CD4-positive, CD25-positive, alpha-beta regulatory T cell (primary cell): ENCODE measurements around the gene MYO18A. TPM values are rescaled to one million over a fixed set of nuclear protein-coding genes. Genes with fewer than 3 reads are reported as not detected.
A peak's percentile ranks its signal among the peaks of the same experiment; 100 is the strongest.

Experiments
- ATAC-seq, 2 donors: fragments of 150-1000 bp; cut with Tn5 transposase; one replicate each; pipeline ENCODE4 v1.10.0; 2021; ENCODE audit warnings: low read depth in 2 of 2, moderate number of reproducible peaks in 2 of 2, moderate library complexity in 1 of 2
- DNase-seq, 3 donors: peaks; one replicate each; pipeline versions ENCODE4 v3.0.0 to v3.0.0-alpha.2; 2012 to 2022; ENCODE audit warnings: mixed read lengths in 1 of 3
- H3K27ac ChIP-seq: one replicate; pipeline ENCODE4 v1.7.0; 2013; ENCODE audit warnings: mild to moderate bottlenecking, low read length; ENCODE audit not compliant: insufficient read depth, poor library complexity, severe bottlenecking
- H3K27me3 ChIP-seq: one replicate; pipeline ENCODE4 v1.7.0; 2013; ENCODE audit warnings: low read length; ENCODE audit not compliant: control insufficient read depth, insufficient read depth
- H3K36me3 ChIP-seq: one replicate; pipeline ENCODE4 v1.7.0; 2013; ENCODE audit warnings: mild to moderate bottlenecking, low read length, moderate library complexity; ENCODE audit not compliant: control insufficient read depth, insufficient read depth
- H3K4me1 ChIP-seq: 2 replicates; pipeline ENCODE4 v1.7.0; 2013; ENCODE audit warnings: mild to moderate bottlenecking, low read length; ENCODE audit not compliant: insufficient read depth, control insufficient read depth, poor library complexity, severe bottlenecking
- H3K4me3 ChIP-seq: one replicate; pipeline ENCODE4 v1.7.0; 2013; ENCODE audit warnings: low read depth, mild to moderate bottlenecking, low read length, moderate library complexity
- H3K9me3 ChIP-seq, 2 experiments: 1 replicate in 1 of 2; 2 replicates in 1 of 2; pipeline ENCODE4 v1.7.0; 2013; ENCODE audit warnings: low read length in 2 of 2, mild to moderate bottlenecking in 1 of 2, moderate library complexity in 1 of 2; ENCODE audit not compliant: control insufficient read depth in 2 of 2
- H3K27ac Mint-ChIP-seq, 3 donors: one replicate each; pipeline ENCODE4 v1.8.0; 2020 to 2022; ENCODE audit warnings: mild to moderate bottlenecking in 3 of 3, mixed read lengths in 3 of 3, moderate library complexity in 2 of 3
- H3K27me3 Mint-ChIP-seq: one replicate; pipeline ENCODE4 v1.8.0; 2022; ENCODE audit warnings: mild to moderate bottlenecking, mixed read lengths
- H3K36me3 Mint-ChIP-seq: one replicate; pipeline ENCODE4 v1.8.0; 2020; ENCODE audit warnings: mixed read lengths
- H3K4me1 Mint-ChIP-seq, 4 donors: one replicate each; pipeline ENCODE4 v1.8.0; 2020 to 2022; ENCODE audit warnings: mixed read lengths in 4 of 4, mild to moderate bottlenecking in 1 of 4
- H3K4me3 Mint-ChIP-seq, 4 donors: one replicate each; pipeline ENCODE4 v1.8.0; 2020 to 2022; ENCODE audit warnings: mild to moderate bottlenecking in 4 of 4, mixed read lengths in 4 of 4, moderate library complexity in 3 of 4
- H3K9me3 Mint-ChIP-seq, 7 donors: one replicate each; pipeline ENCODE4 v1.8.0; 2020 to 2022; ENCODE audit warnings: mixed read lengths in 7 of 7, mild to moderate bottlenecking in 3 of 7, moderate library complexity in 2 of 7
- polyA plus RNA-seq, 4 donors: library from polyadenylated mRNA; unstranded; fragments of 300-500 nt; fragmentation: Illumina TruSeq; gene quantifications; one replicate each; pipeline ENCODE4 v1.2.3, GENCODE V29; 2021
- total RNA-seq: library from RNA; stranded (reverse); gene quantifications from one replicate; pipeline ENCODE4 v1.2.3, GENCODE V29; 2022

The MYO18A gene
- total and polyA plus RNA-seq, 5 donors from 2014 or later, result 16.8 to 193 (median 21.0) TPM

GRCh38 chr17:29084541-29085146 is 95.6 kb downstream of the MYO18A start:
- ATAC-seq (no peak), DNase-seq (no peak)
- Mint-ChIP-seq H3K27me3 (no peaks in the 10 kb centered on the region), H3K27ac (no peak overlapping the region), H3K4me1 (no peaks in the 10 kb centered on the region), H3K9me3 (no peaks in the 10 kb centered on the region), H3K36me3 (peaks cover 27% of the 10 kb centered on the region), H3K4me3 (no peak overlapping the region)
- Histone ChIP-seq H3K9me3 (no peaks in the 10 kb centered on the region), H3K36me3 (peaks cover 70% of the 10 kb centered on the region), H3K27me3 (no peaks in the 10 kb centered on the region), H3K27ac (no peak overlapping the region), H3K4me1 (no peaks in the 10 kb centered on the region), H3K4me3 (no peak overlapping the region)

GRCh38 chr17:29080965-29081364 is 99.2 kb downstream of the MYO18A start:
- H3K4me3 ChIP-seq, result no peak overlapping the region
- ATAC-seq, result no peak
- Mint-ChIP-seq H3K4me1 (peaks cover 0 to 7% (median 1%) of the 10 kb centered on the region in 4 donors), H3K9me3 (no peaks in the 10 kb centered on the region), H3K27ac (peak overlapping the region in 1 of 3 donors; percentile 83), H3K36me3 (peaks cover 19% of the 10 kb centered on the region), H3K4me3 (no peak overlapping the region), H3K27me3 (no peaks in the 10 kb centered on the region)
- H3K36me3 ChIP-seq, result peaks cover 53% of the 10 kb centered on the region
- H3K9me3 ChIP-seq, result no peaks in the 10 kb centered on the region
- no peak overlapping the region for H3K27ac ChIP-seq
- H3K4me1 ChIP-seq, result no peaks in the 10 kb centered on the region
- no peaks in the 10 kb centered on the region for H3K27me3 ChIP-seq
- no peak for DNase-seq

- Histone ChIP-seq H3K36me3 (peaks cover 47% of the 10 kb centered on the region), H3K27ac (no peak overlapping the region), H3K27me3 (no peaks in the 10 kb centered on the region), H3K9me3 (no peaks in the 10 kb centered on the region), H3K4me1 (no peaks in the 10 kb centered on the region), H3K4me3 (no peak overlapping the region)
- Mint-ChIP-seq H3K4me1 (peaks cover 0 to 10% (median 1%) of the 10 kb centered on the region in 4 donors), H3K4me3 (no peak overlapping the region), H3K27me3 (no peaks in the 10 kb centered on the region), H3K9me3 (no peaks in the 10 kb centered on the region), H3K27ac (no peak overlapping the region), H3K36me3 (peaks cover 17% of the 10 kb centered on the region)
- DNase-seq (no peak), ATAC-seq (no peak)
These were observed 99.9 kb downstream of the MYO18A start for GRCh38 chr17:29080323-29080722.

GRCh38 chr17:29079887-29080286 is 100.3 kb downstream of the MYO18A start:
- Histone ChIP-seq H3K27me3 (no peaks in the 10 kb centered on the region), H3K27ac (no peak overlapping the region), H3K4me3 (no peak overlapping the region), H3K4me1 (no peaks in the 10 kb centered on the region), H3K36me3 (peaks cover 46% of the 10 kb centered on the region), H3K9me3 (no peaks in the 10 kb centered on the region)
- Mint-ChIP-seq H3K27me3 (no peaks in the 10 kb centered on the region), H3K36me3 (peaks cover 17% of the 10 kb centered on the region), H3K27ac (no peak overlapping the region), H3K9me3 (no peaks in the 10 kb centered on the region), H3K4me1 (peaks cover 0 to 10% (median 1%) of the 10 kb centered on the region in 4 donors), H3K4me3 (no peak overlapping the region)
- DNase-seq, result no peak
- no peak for ATAC-seq

- Mint-ChIP-seq H3K27ac (no peak overlapping the region), H3K27me3 (no peaks in the 10 kb centered on the region), H3K36me3 (peaks cover 17% of the 10 kb centered on the region), H3K4me3 (no peak overlapping the region), H3K4me1 (peaks cover 0 to 10% (median 1%) of the 10 kb centered on the region in 4 donors), H3K9me3 (no peaks in the 10 kb centered on the region)
- Histone ChIP-seq H3K4me1 (no peaks in the 10 kb centered on the region), H3K36me3 (peaks cover 45% of the 10 kb centered on the region), H3K4me3 (no peak overlapping the region), H3K27me3 (no peaks in the 10 kb centered on the region), H3K27ac (no peak overlapping the region), H3K9me3 (no peaks in the 10 kb centered on the region)
- no peak for DNase-seq
- ATAC-seq, result no peak
These were observed 100.8 kb downstream of the MYO18A start for GRCh38 chr17:29079433-29079832.

- H3K4me1 Mint-ChIP-seq, result peaks cover 0 to 10% (median 1%) of the 10 kb centered on the region in 4 donors
- peaks cover 12% of the 10 kb centered on the region for H3K36me3 Mint-ChIP-seq
- Histone ChIP-seq H3K27ac (no peak overlapping the region), H3K27me3 (no peaks in the 10 kb centered on the region), H3K9me3 (no peaks in the 10 kb centered on the region), H3K36me3 (peaks cover 45% of the 10 kb centered on the region), H3K4me3 (no peak overlapping the region), H3K4me1 (no peaks in the 10 kb centered on the region)
- H3K4me3 Mint-ChIP-seq, result no peak overlapping the region
- no peaks in the 10 kb centered on the region for H3K27me3 Mint-ChIP-seq
- H3K9me3 Mint-ChIP-seq, result no peaks in the 10 kb centered on the region
- H3K27ac Mint-ChIP-seq, result peak overlapping the region in 1 of 3 donors; percentile 52
- ATAC-seq (no peak), DNase-seq (no peak)
These were observed 101.8 kb downstream of the MYO18A start for GRCh38 chr17:29078183-29079045.

GRCh38 chr17:29077320-29077719 is 102.9 kb downstream of the MYO18A start:
- H3K9me3 ChIP-seq, result no peaks in the 10 kb centered on the region
- no peaks in the 10 kb centered on the region for H3K27me3 Mint-ChIP-seq
- H3K9me3 Mint-ChIP-seq, result no peaks in the 10 kb centered on the region
- H3K4me3 Mint-ChIP-seq, result no peak overlapping the region
- peaks cover 0 to 10% (median 3%) of the 10 kb centered on the region in 4 donors for H3K4me1 Mint-ChIP-seq
- no peak for DNase-seq
- peaks cover 40% of the 10 kb centered on the region for H3K36me3 ChIP-seq
- no peak for ATAC-seq
- no peak overlapping the region for H3K27ac ChIP-seq
- no peaks in the 10 kb centered on the region for H3K27me3 ChIP-seq
- no peaks in the 10 kb centered on the region for H3K4me1 ChIP-seq
- peaks cover 12% of the 10 kb centered on the region for H3K36me3 Mint-ChIP-seq
- H3K27ac Mint-ChIP-seq, result no peak overlapping the region
- H3K4me3 ChIP-seq, result no peak overlapping the region
